Activated naive CD8-positive, alpha-beta T cell treated with anti-CD3 and anti-CD28 coated beads for 36 hours (primary cell): ENCODE data around the gene ZNF418. TPM values are rescaled to one million over a fixed set of nuclear protein-coding genes. Genes with fewer than 3 reads are reported as not detected.

ENCODE experiments used
- total RNA-seq, 2 experiments: library from RNA; stranded (reverse); gene quantifications; one replicate each; pipeline ENCODE4 v1.2.3, GENCODE V29; 2021

ZNF418 gene
- total RNA-seq, 2 experiments from 2014 or later: 5.4 to 6.5 TPM

Other genes starting within 250 kb of the ZNF418 start
- 1 to 10 TPM; 6.3 to 6.7 TPM for gene ZNF154, start 226.2 kb downstream of the ZNF418 start, total RNA-seq
- gene ZNF671, start 207.8 kb downstream of the ZNF418 start, total RNA-seq: 10 to 100 TPM in 1 of 2 experiments, 1 to 10 TPM in 1; 8.9 to 10.9 TPM
- gene ZNF776, start 188.6 kb downstream of the ZNF418 start, total RNA-seq: 10 to 100 TPM; 12.5 to 15.5 TPM
- gene ZNF586, start 165.7 kb downstream of the ZNF418 start, total RNA-seq: 10 to 100 TPM; 16.1 to 17.9 TPM
- 1 to 10 TPM; 6.6 to 7.7 TPM for gene ZNF552, start 120.5 kb downstream of the ZNF418 start, total RNA-seq
- gene ZNF587B, start 105.1 kb downstream of the ZNF418 start, total RNA-seq: 10 to 100 TPM; 29.3 to 32.6 TPM
- 10 to 100 TPM; 20.6 to 24.3 TPM for gene ZNF587, start 85.5 kb downstream of the ZNF418 start, total RNA-seq
- gene ZNF814, start 46.4 kb downstream of the ZNF418 start, total RNA-seq: 10 to 100 TPM; 40.6 to 45.9 TPM
- gene ZNF417, start 18.8 kb downstream of the ZNF418 start, total RNA-seq: 10 to 100 TPM; 11.9 to 12.9 TPM
- 10 to 100 TPM; 12.9 to 13.8 TPM for gene ZNF256, start 12.3 kb upstream of the ZNF418 start, total RNA-seq
- gene C19orf18, start 39.1 kb upstream of the ZNF418 start, total RNA-seq: not detected
- gene ZNF606, start 67.4 kb upstream of the ZNF418 start, total RNA-seq: 1 to 10 TPM; 6.9 to 7.0 TPM
- gene ZSCAN1, start 98.6 kb upstream of the ZNF418 start, total RNA-seq: not detected
- 1 to 10 TPM; 2.4 to 2.5 TPM for gene ZNF135, start 123.9 kb upstream of the ZNF418 start, total RNA-seq
- 10 to 100 TPM; 21.5 to 23.9 TPM for gene ZSCAN18, start 162.8 kb upstream of the ZNF418 start, total RNA-seq
- gene ZNF329, start 215.4 kb upstream of the ZNF418 start, total RNA-seq: 1 to 10 TPM; 6.8 to 8.1 TPM
- gene ZNF274, start 247.7 kb upstream of the ZNF418 start, total RNA-seq: 10 to 100 TPM; 27.0 to 30.5 TPM